ENCODE data around the gene EPS8L2.

Gene EPS8L2

DNA sequence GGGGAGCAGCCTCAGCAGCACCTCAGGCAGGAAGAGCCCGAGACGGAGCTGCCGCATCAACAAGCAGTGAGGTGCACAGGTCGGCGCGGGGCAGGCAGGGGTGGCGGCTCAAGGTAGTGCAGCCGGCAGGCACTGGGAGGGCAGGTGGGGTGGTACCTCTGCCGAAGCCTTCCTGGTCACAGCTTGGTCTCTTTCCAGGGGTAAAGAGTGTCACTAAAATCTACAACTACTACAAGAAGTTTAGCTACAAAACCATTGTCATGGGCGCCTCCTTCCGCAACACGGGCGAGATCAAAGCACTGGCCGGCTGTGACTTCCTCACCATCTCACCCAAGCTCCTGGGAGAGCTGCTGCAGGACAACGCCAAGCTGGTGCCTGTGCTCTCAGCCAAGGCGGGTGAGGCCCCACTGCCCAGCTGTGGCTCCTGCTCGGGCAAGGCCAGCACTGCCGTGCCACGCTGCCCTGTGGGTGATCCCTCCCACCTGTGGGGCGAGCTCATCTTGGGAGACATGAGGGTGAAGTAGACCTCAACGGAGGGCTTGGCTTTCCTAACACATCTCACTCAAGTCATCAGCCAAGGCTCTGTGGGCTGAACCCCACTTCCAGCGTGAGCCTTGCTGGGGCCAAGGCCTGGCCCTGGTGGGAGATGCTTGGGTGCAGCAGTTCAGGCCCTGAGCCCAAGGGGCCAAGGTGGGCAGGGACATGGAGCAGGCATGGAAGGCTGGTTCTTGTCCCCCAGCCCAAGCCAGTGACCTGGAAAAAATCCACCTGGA lies 57.7 kb downstream of the EPS8L2 start:
- DNase-seq = no peak
- H3K4me1 Mint-ChIP-seq (ENCODE audit: low read depth) = peaks cover 22% of the 10 kb centered on the region

DNA sequence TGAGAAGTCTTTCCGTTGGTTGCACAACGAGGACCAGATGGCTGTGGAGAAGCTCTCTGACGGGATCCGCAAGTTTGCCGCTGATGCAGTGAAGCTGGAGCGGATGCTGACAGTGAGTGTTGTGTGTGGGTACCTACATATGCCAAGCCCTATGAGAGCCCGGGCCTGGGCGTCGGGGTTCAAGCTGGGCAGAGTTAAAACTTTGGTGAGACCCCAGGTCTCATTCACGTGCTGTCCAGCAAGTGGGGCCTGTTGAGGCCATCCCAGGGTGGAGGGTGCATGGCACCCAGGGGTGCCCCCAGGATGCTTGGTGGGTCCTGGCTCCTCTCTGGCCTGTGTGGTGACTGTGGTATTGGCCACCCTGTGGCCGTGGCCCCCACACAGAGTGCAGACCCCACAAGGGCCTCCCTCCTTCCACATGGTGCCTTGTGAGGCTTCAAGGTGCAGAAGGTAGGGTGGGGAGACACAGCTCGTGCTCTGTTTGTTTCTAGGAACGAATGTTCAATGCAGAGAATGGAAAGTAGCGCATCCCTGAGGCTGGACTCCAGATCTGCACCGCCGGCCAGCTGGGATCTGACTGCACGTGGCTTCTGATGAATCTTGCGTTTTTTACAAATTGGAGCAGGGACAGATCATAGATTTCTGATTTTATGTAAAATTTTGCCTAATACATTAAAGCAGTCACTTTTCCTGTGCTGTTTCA lies 58.4 kb downstream of the EPS8L2 start:
- Mint-ChIP-seq H3K4me1 (ENCODE audit: low read depth) (peaks cover 22% of the 10 kb centered on the region), H3K27ac (peak overlapping the region; percentile 72), H3K9me3 (no peaks in the 10 kb centered on the region), H3K36me3 (ENCODE audit: low read depth) (peaks cover 89% of the 10 kb centered on the region), H3K4me3 (no peak overlapping the region), H3K27me3 (no peaks in the 10 kb centered on the region)
- DNase-seq = no peak

More for the DNA sequence above, 57.7 kb downstream of the EPS8L2 start:
- H3K9me3 Mint-ChIP-seq = no peaks in the 10 kb centered on the region
- H3K36me3 Mint-ChIP-seq (ENCODE audit: low read depth) = peaks cover 90% of the 10 kb centered on the region
- no peaks in the 10 kb centered on the region for H3K27me3 Mint-ChIP-seq
- H3K27ac Mint-ChIP-seq = peak overlapping the region; percentile 72
- no peak overlapping the region for H3K4me3 Mint-ChIP-seq

DNA sequence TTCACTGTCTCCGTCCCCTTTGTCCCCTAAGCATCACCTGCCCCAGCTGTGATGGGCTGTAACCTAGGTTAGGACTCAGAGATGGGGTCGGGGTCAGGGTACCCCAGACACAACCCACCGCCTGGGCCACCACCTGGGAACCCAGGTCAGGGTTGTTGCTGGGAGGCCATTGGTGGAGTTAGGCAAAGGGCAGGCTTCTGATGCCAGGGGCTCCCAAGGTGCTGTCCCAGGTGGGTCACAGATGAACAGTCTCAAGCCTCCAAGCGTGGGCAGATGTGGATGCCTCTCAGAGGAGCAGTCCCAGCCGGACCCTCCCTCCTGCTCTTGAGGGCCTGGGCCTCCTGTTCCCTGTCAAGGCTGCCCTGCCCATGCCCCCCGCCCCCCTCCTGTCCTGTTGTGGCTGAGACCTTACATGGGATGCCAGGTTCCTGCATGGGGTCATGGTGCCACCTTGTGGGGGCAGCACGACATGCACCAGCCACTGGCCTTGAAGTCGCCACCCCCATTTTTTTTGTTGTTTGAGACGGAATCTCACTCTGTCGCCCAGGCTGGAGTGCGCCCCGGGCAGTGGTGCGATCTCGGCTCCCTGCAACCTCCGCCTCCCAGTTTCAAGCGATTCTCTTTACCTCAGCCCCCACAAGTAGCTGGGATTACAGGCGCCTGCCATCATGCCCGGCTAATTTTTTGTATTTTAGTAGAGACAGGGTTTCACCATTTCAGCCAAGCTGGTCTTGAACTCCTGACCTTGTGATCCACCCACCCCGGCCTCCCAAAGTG lies 59.2 kb downstream of the EPS8L2 start:
- Mint-ChIP-seq H3K36me3 (ENCODE audit: low read depth) (peaks cover 89% of the 10 kb centered on the region), H3K9me3 (no peaks in the 10 kb centered on the region), H3K27me3 (no peaks in the 10 kb centered on the region), H3K4me3 (no peak overlapping the region), H3K27ac (peak overlapping the region; percentile 72), H3K4me1 (ENCODE audit: low read depth) (peaks cover 17% of the 10 kb centered on the region)
- DNase-seq = peak; percentile 74

- H3K36me3 Mint-ChIP-seq (ENCODE audit: low read depth) = peaks cover 90% of the 10 kb centered on the region
- H3K4me1 Mint-ChIP-seq (ENCODE audit: low read depth) = peaks cover 16% of the 10 kb centered on the region
- H3K27ac Mint-ChIP-seq = peak overlapping the region; percentile 67
- no peaks in the 10 kb centered on the region for H3K27me3 Mint-ChIP-seq
- no peak for DNase-seq
- H3K4me3 Mint-ChIP-seq = no peak overlapping the region
- no peaks in the 10 kb centered on the region for H3K9me3 Mint-ChIP-seq
Measured at GRCh38 chr11:765802-766091, 59.7 kb downstream of the EPS8L2 start.

- no peak overlapping the region for H3K4me3 Mint-ChIP-seq
- DNase-seq = no peak
- H3K27me3 Mint-ChIP-seq = no peaks in the 10 kb centered on the region
- H3K36me3 Mint-ChIP-seq (ENCODE audit: low read depth) = peaks cover 90% of the 10 kb centered on the region
- peaks cover 16% of the 10 kb centered on the region for H3K4me1 Mint-ChIP-seq (ENCODE audit: low read depth)
- H3K27ac Mint-ChIP-seq = peak overlapping the region; percentile 67
- no peaks in the 10 kb centered on the region for H3K9me3 Mint-ChIP-seq
Measured at GRCh38 chr11:766106-766935, 60.3 kb downstream of the EPS8L2 start.

GRCh38 chr11:766936-767210 lies 60.8 kb downstream of the EPS8L2 start:
- H3K4me1 Mint-ChIP-seq (ENCODE audit: low read depth) = peaks cover 16% of the 10 kb centered on the region
- no peak overlapping the region for H3K4me3 Mint-ChIP-seq
- no peak for DNase-seq
- H3K9me3 Mint-ChIP-seq = no peaks in the 10 kb centered on the region
- H3K27me3 Mint-ChIP-seq = no peaks in the 10 kb centered on the region
- peaks cover 90% of the 10 kb centered on the region for H3K36me3 Mint-ChIP-seq (ENCODE audit: low read depth)
- H3K27ac Mint-ChIP-seq = peak overlapping the region; percentile 69

DNA sequence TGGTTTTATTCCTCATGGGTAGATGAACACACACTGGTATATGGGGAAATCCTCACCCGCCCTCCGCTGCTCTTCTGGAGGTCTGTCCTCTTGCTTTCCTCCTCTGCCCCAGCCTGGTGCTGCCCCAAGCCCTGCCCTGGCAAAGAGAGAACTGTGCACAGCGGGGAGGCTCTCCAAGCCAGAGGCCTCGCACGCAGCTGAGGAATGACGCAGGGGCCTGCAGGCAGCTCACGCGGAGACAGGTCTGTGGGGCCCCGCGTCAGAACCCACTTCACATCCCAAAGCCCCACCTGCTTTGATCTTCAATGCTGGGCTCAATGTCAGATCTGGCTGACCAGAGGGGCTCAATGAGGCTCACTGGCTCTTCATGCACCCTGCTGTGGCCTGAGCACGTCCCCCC lies 61.2 kb downstream of the EPS8L2 start:
- Mint-ChIP-seq H3K27ac (peak overlapping the region; percentile 69), H3K4me1 (ENCODE audit: low read depth) (peaks cover 16% of the 10 kb centered on the region), H3K4me3 (no peak overlapping the region), H3K36me3 (ENCODE audit: low read depth) (peaks cover 87% of the 10 kb centered on the region), H3K9me3 (no peaks in the 10 kb centered on the region), H3K27me3 (no peaks in the 10 kb centered on the region)
- no peak for DNase-seq

GRCh38 chr11:769887-770641 lies 64.0 kb downstream of the EPS8L2 start:
- Mint-ChIP-seq H3K27ac (peak overlapping the region; percentile 6), H3K4me3 (no peak overlapping the region), H3K4me1 (ENCODE audit: low read depth) (peaks cover 22% of the 10 kb centered on the region), H3K27me3 (no peaks in the 10 kb centered on the region), H3K36me3 (ENCODE audit: low read depth) (peaks cover 84% of the 10 kb centered on the region), H3K9me3 (no peaks in the 10 kb centered on the region)
- DNase-seq = no peak

- H3K4me3 Mint-ChIP-seq = no peak overlapping the region
Measured at GRCh38 chr11:770642-771616, 64.9 kb downstream of the EPS8L2 start.

GRCh38 chr11:771617-772204 lies 65.7 kb downstream of the EPS8L2 start:
- Mint-ChIP-seq H3K9me3 (no peaks in the 10 kb centered on the region), H3K36me3 (ENCODE audit: low read depth) (peaks cover 78% of the 10 kb centered on the region), H3K4me3 (no peak overlapping the region), H3K27me3 (no peaks in the 10 kb centered on the region), H3K27ac (no peak overlapping the region), H3K4me1 (ENCODE audit: low read depth) (peaks cover 30% of the 10 kb centered on the region)
- no peak for DNase-seq

More at GRCh38 chr11:770642-771616, 64.9 kb downstream of the EPS8L2 start:
- H3K36me3 Mint-ChIP-seq (ENCODE audit: low read depth) = peaks cover 81% of the 10 kb centered on the region
- H3K9me3 Mint-ChIP-seq = no peaks in the 10 kb centered on the region
- no peaks in the 10 kb centered on the region for H3K27me3 Mint-ChIP-seq
- no peak overlapping the region for H3K27ac Mint-ChIP-seq
- H3K4me1 Mint-ChIP-seq (ENCODE audit: low read depth) = peaks cover 30% of the 10 kb centered on the region
- no peak for DNase-seq

GRCh38 chr11:772429-773390 lies 66.7 kb downstream of the EPS8L2 start:
- H3K9me3 Mint-ChIP-seq = no peaks in the 10 kb centered on the region
- no peak overlapping the region for H3K27ac Mint-ChIP-seq
- H3K4me1 Mint-ChIP-seq (ENCODE audit: low read depth) = peaks cover 21% of the 10 kb centered on the region
- peaks cover 68% of the 10 kb centered on the region for H3K36me3 Mint-ChIP-seq (ENCODE audit: low read depth)
- DNase-seq = no peak
- no peaks in the 10 kb centered on the region for H3K27me3 Mint-ChIP-seq
- no peak overlapping the region for H3K4me3 Mint-ChIP-seq

- Mint-ChIP-seq H3K4me3 (no peak overlapping the region), H3K36me3 (ENCODE audit: low read depth) (peaks cover 64% of the 10 kb centered on the region), H3K27ac (no peak overlapping the region), H3K9me3 (no peaks in the 10 kb centered on the region), H3K4me1 (ENCODE audit: low read depth) (peaks cover 21% of the 10 kb centered on the region), H3K27me3 (no peaks in the 10 kb centered on the region)
- no peak for DNase-seq
Measured at GRCh38 chr11:773425-773824, 67.4 kb downstream of the EPS8L2 start.

Data from activated T-cell treated with anti-CD3 and anti-CD28 coated beads, Interleukin-2, amount 50 U/mL, for 24 hours (primary cell).